NB4 (cell line): ENCODE results near the gene AQP1.

Experiments
- MAX ChIP-seq: IDR thresholded peaks from 2 replicates; pipeline ENCODE4 v1.6.1; 2011; ENCODE audit warnings: low read depth, low read length
- MYC ChIP-seq: IDR thresholded peaks from 2 replicates; pipeline ENCODE4 v1.6.1; 2011; ENCODE audit warnings: low read depth, low read length
- POLR2A ChIP-seq: IDR thresholded peaks from 2 replicates; pipeline ENCODE4 v1.6.1; 2011; ENCODE audit warnings: mild to moderate bottlenecking; ENCODE audit not compliant: insufficient read length; ENCODE audit errors: extremely low read depth
- TF ChIP-seq, protein P1 (sequence below): IDR thresholded peaks from one replicate; pipeline ENCODE4 v1.5.1; 2012; ENCODE audit warnings: low read depth, low read length

GRCh38 chr7:30921540-30922401 is 10.1 kb downstream of the AQP1 start:
- TF ChIP-seq, protein P1, sequence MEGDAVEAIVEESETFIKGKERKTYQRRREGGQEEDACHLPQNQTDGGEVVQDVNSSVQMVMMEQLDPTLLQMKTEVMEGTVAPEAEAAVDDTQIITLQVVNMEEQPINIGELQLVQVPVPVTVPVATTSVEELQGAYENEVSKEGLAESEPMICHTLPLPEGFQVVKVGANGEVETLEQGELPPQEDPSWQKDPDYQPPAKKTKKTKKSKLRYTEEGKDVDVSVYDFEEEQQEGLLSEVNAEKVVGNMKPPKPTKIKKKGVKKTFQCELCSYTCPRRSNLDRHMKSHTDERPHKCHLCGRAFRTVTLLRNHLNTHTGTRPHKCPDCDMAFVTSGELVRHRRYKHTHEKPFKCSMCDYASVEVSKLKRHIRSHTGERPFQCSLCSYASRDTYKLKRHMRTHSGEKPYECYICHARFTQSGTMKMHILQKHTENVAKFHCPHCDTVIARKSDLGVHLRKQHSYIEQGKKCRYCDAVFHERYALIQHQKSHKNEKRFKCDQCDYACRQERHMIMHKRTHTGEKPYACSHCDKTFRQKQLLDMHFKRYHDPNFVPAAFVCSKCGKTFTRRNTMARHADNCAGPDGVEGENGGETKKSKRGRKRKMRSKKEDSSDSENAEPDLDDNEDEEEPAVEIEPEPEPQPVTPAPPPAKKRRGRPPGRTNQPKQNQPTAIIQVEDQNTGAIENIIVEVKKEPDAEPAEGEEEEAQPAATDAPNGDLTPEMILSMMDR: no peak
- TF ChIP-seq POLR2A: no peak
- TF ChIP-seq MYC: no peak
- no peak for TF ChIP-seq MAX
